ENCODE results near the gene HACD2. TPM values are rescaled to one million over a fixed set of nuclear protein-coding genes. Genes with fewer than 3 reads are reported as not detected.

HACD2 gene
- total RNA-seq, 1 donor from 2014 or later, result 34.3 TPM

- no peaks in the 10 kb centered on the region for H3K4me1 Mint-ChIP-seq (ENCODE audit: low read depth, unreplicated experiment)
- Histone ChIP-seq H3K4me2 (ENCODE audit: low read length) (no peak overlapping the region), H3K27ac (ENCODE audit: low read depth, low read length) (no peak overlapping the region), H3K4me3 (ENCODE audit: insufficient read depth, low read depth, low read length) (no peak overlapping the region), H3K79me2 (ENCODE audit: insufficient read depth, low read length) (no peaks in the 10 kb centered on the region), H3K27me3 (ENCODE audit: insufficient read depth, low read length) (peaks cover 16% of the 10 kb centered on the region), H4K20me1 (ENCODE audit: insufficient read depth, low read length) (no peaks in the 10 kb centered on the region), H3K9ac (ENCODE audit: low read length) (no peak overlapping the region), H3K36me3 (ENCODE audit: insufficient read depth, low read length) (no peaks in the 10 kb centered on the region), H3K4me1 (ENCODE audit: insufficient read depth, low read length) (no peaks in the 10 kb centered on the region), H3K9me3 (ENCODE audit: insufficient read depth, low read depth, low read length) (no peaks in the 10 kb centered on the region), H2AFZ (ENCODE audit: low read depth, low read length) (no peak overlapping the region)
- H3K27me3 Mint-ChIP-seq (ENCODE audit: low read depth, unreplicated experiment), result peaks cover 67% of the 10 kb centered on the region
- H3K36me3 Mint-ChIP-seq (ENCODE audit: low read depth, unreplicated experiment), result no peaks in the 10 kb centered on the region
- no peaks in the 10 kb centered on the region for H3K9me3 Mint-ChIP-seq (ENCODE audit: unreplicated experiment)
- DNase-seq (ENCODE audit: low read depth) (no peak), FAIRE-seq (no peak)
- no peak for TF ChIP-seq CTCF (IDR thresholded peaks at IDR 0.05; ENCODE audit: insufficient read depth, low read depth, low read length)
- no peak for TF ChIP-seq EZH2 (IDR thresholded peaks at IDR 0.05; ENCODE audit: insufficient read depth, low read length)
- H3K4me3 Mint-ChIP-seq (ENCODE audit: unreplicated experiment), result no peak overlapping the region
- H3K27ac Mint-ChIP-seq (ENCODE audit: unreplicated experiment), result no peak overlapping the region
These were observed 103.0 kb downstream of the HACD2 start for GRCh38 chr3:123481722-123482457.

- no peak for TF ChIP-seq EZH2 (IDR thresholded peaks at IDR 0.05; ENCODE audit: insufficient read depth, low read length)
- TF ChIP-seq CTCF (IDR thresholded peaks at IDR 0.05; ENCODE audit: insufficient read depth, low read depth, low read length), result no peak
- no peaks in the 10 kb centered on the region for H3K4me1 ChIP-seq (ENCODE audit: insufficient read depth, low read length)
- Mint-ChIP-seq H3K9me3 (ENCODE audit: unreplicated experiment) (no peaks in the 10 kb centered on the region), H3K27ac (ENCODE audit: unreplicated experiment) (no peak overlapping the region), H3K27me3 (ENCODE audit: low read depth, unreplicated experiment) (peaks cover 64% of the 10 kb centered on the region), H3K4me1 (ENCODE audit: low read depth, unreplicated experiment) (no peaks in the 10 kb centered on the region), H3K36me3 (ENCODE audit: low read depth, unreplicated experiment) (no peaks in the 10 kb centered on the region), H3K4me3 (ENCODE audit: unreplicated experiment) (no peak overlapping the region)
- no peaks in the 10 kb centered on the region for H3K79me2 ChIP-seq (ENCODE audit: insufficient read depth, low read length)
- no peaks in the 10 kb centered on the region for H4K20me1 ChIP-seq (ENCODE audit: insufficient read depth, low read length)
- no peak overlapping the region for H3K9ac ChIP-seq (ENCODE audit: low read length)
- H3K27me3 ChIP-seq (ENCODE audit: insufficient read depth, low read length), result peaks cover 16% of the 10 kb centered on the region
- no peak overlapping the region for H3K27ac ChIP-seq (ENCODE audit: low read depth, low read length)
- no peak overlapping the region for H2AFZ ChIP-seq (ENCODE audit: low read depth, low read length)
- FAIRE-seq, result no peak
- no peak overlapping the region for H3K4me2 ChIP-seq (ENCODE audit: low read length)
- no peak for DNase-seq (ENCODE audit: low read depth)
- no peaks in the 10 kb centered on the region for H3K9me3 ChIP-seq (ENCODE audit: insufficient read depth, low read depth, low read length)
- no peaks in the 10 kb centered on the region for H3K36me3 ChIP-seq (ENCODE audit: insufficient read depth, low read length)
- no peak overlapping the region for H3K4me3 ChIP-seq (ENCODE audit: insufficient read depth, low read depth, low read length)
These were observed 103.8 kb downstream of the HACD2 start for GRCh38 chr3:123481071-123481470.

GRCh38 chr3:123480428-123480827 is 104.4 kb downstream of the HACD2 start:
- Histone ChIP-seq H3K27me3 (ENCODE audit: insufficient read depth, low read length) (peaks cover 16% of the 10 kb centered on the region), H3K4me3 (ENCODE audit: insufficient read depth, low read depth, low read length) (no peak overlapping the region), H3K36me3 (ENCODE audit: insufficient read depth, low read length) (no peaks in the 10 kb centered on the region), H2AFZ (ENCODE audit: low read depth, low read length) (no peak overlapping the region), H3K4me2 (ENCODE audit: low read length) (no peak overlapping the region), H4K20me1 (ENCODE audit: insufficient read depth, low read length) (no peaks in the 10 kb centered on the region), H3K79me2 (ENCODE audit: insufficient read depth, low read length) (no peaks in the 10 kb centered on the region), H3K9ac (ENCODE audit: low read length) (no peak overlapping the region), H3K27ac (ENCODE audit: low read depth, low read length) (no peak overlapping the region), H3K9me3 (ENCODE audit: insufficient read depth, low read depth, low read length) (no peaks in the 10 kb centered on the region), H3K4me1 (ENCODE audit: insufficient read depth, low read length) (no peaks in the 10 kb centered on the region)
- TF ChIP-seq CTCF (IDR thresholded peaks at IDR 0.05; ENCODE audit: insufficient read depth, low read depth, low read length), result no peak
- no peak for TF ChIP-seq EZH2 (IDR thresholded peaks at IDR 0.05; ENCODE audit: insufficient read depth, low read length)
- Mint-ChIP-seq H3K36me3 (ENCODE audit: low read depth, unreplicated experiment) (no peaks in the 10 kb centered on the region), H3K4me1 (ENCODE audit: low read depth, unreplicated experiment) (no peaks in the 10 kb centered on the region), H3K27me3 (ENCODE audit: low read depth, unreplicated experiment) (peaks cover 60% of the 10 kb centered on the region), H3K27ac (ENCODE audit: unreplicated experiment) (no peak overlapping the region), H3K9me3 (ENCODE audit: unreplicated experiment) (no peaks in the 10 kb centered on the region), H3K4me3 (ENCODE audit: unreplicated experiment) (no peak overlapping the region)
- DNase-seq (ENCODE audit: low read depth), result no peak
- FAIRE-seq, result no peak
